Fibroblast of the aortic adventitia (primary cell): ENCODE data around the gene TMPRSS3. TPM values are rescaled to one million over a fixed set of nuclear protein-coding genes. Genes with fewer than 3 reads are reported as not detected.

Experiments
- DNase-seq: peaks from one replicate; pipeline ENCODE4 v3.0.0-alpha.2; 2010; ENCODE audit warnings: low read depth
- H3K4me3 ChIP-seq: 2 replicates; pipeline ENCODE4 v1.5.1; 2011; ENCODE audit warnings: low read depth, mild to moderate bottlenecking, control low read depth, low read length, moderate library complexity
- total RNA-seq: library from RNA; depleted of rRNA; stranded (reverse); fragments of >200 nt; gene quantifications from 2 replicates; pipeline ENCODE4 v1.2.3, GENCODE V29; 2012; ENCODE audit warnings: low replicate concordance
- TF ChIP-seq, protein P1 (sequence below): IDR thresholded peaks from 2 replicates; pipeline ENCODE4 v1.5.1; 2011; ENCODE audit warnings: mild to moderate bottlenecking, low read length, control low read depth, inconsistent platforms; ENCODE audit not compliant: insufficient read depth

Gene TMPRSS3
- total RNA-seq, 1 donor, result not detected

DNA sequence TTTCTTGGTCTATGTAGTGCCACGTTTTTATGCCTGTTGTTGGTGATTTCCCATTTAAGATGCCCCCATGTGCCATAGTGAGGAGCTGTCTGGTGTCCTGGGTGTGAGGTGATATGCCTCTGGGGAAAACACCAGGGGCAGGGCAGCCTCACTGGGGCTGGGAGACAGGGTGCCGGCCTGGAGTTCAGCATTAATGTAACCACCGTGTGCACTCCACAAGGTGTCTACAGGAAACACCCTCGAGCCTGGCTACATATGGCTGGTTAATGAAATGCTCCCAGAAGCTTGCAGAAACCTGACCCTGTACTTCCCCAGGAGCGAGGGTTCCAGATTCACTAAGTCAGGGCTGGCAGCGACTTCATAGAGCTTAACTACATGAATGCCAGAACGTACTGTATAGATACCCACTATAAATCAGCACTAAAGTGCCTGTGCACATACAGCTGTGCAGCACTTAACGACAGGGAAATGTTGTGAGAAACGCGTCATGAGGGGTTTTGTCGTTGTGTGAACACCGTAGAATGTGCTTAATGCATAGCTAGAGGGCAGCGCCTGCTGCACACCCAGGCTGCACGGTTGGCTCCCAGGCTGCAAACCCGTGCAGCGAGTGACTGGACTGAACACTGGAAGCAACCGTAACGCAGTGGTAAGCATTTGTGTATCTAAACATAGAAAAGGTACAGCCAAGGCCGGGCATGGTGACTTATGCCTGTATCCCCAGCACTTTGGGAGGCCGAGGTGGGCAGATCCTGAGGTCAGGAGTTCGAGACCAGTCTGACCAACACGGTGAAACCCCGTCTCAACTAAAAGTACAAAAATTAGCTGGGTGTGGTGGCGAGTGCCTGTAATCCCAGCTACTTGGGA is 55.4 kb downstream of the TMPRSS3 start:
- TF ChIP-seq, protein P1, sequence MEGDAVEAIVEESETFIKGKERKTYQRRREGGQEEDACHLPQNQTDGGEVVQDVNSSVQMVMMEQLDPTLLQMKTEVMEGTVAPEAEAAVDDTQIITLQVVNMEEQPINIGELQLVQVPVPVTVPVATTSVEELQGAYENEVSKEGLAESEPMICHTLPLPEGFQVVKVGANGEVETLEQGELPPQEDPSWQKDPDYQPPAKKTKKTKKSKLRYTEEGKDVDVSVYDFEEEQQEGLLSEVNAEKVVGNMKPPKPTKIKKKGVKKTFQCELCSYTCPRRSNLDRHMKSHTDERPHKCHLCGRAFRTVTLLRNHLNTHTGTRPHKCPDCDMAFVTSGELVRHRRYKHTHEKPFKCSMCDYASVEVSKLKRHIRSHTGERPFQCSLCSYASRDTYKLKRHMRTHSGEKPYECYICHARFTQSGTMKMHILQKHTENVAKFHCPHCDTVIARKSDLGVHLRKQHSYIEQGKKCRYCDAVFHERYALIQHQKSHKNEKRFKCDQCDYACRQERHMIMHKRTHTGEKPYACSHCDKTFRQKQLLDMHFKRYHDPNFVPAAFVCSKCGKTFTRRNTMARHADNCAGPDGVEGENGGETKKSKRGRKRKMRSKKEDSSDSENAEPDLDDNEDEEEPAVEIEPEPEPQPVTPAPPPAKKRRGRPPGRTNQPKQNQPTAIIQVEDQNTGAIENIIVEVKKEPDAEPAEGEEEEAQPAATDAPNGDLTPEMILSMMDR, result no peak
- no peak for DNase-seq
- H3K4me3 ChIP-seq, result no peak overlapping the region

DNA sequence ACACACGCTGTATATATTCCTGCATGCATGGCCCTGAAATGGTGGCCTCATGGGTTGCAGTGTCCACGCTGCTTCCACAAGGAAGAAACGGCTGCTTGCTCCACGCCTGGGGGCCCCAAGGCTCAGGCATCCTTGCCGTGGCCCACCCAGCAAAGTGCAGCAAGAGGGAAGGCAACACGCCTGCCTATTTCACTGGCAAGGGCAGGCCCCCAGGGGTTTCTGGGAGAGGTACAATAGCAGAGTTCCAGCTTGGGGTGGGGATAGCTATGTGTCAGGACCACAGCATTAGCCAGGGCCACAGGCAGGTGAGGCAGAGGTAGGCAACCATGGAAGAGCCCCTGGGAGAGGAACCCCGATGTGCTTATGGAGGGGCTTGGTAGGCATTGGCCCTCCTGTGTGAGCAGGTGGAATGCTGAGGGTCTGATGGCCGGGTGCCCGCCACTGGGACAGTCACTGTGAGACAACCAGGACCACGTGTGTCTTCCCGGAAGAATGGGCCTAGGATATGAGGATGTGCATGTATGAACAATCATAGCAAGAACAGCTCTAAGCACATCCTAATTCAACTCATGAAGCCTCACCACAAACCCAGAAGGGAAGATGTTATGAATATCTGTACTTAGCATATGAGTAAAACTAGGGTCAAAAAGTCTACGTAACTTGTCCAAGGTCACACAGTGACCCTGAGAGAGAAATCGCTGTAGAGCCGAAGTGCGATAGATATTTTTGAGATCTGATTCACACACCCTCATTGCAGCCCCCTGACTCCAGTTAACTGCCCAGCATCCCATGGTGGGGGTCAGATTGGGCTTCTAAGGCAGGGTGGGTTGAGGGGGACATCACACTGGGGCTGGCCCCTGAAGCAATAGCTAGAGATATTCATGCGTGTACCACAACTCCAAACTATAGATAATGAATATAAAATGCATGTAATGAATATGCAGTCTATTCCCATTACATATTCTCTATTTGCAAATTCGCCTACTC is 56.8 kb downstream of the TMPRSS3 start:
- TF ChIP-seq, protein P1, result no peak
- no peak overlapping the region for H3K4me3 ChIP-seq
- no peak for DNase-seq

DNA sequence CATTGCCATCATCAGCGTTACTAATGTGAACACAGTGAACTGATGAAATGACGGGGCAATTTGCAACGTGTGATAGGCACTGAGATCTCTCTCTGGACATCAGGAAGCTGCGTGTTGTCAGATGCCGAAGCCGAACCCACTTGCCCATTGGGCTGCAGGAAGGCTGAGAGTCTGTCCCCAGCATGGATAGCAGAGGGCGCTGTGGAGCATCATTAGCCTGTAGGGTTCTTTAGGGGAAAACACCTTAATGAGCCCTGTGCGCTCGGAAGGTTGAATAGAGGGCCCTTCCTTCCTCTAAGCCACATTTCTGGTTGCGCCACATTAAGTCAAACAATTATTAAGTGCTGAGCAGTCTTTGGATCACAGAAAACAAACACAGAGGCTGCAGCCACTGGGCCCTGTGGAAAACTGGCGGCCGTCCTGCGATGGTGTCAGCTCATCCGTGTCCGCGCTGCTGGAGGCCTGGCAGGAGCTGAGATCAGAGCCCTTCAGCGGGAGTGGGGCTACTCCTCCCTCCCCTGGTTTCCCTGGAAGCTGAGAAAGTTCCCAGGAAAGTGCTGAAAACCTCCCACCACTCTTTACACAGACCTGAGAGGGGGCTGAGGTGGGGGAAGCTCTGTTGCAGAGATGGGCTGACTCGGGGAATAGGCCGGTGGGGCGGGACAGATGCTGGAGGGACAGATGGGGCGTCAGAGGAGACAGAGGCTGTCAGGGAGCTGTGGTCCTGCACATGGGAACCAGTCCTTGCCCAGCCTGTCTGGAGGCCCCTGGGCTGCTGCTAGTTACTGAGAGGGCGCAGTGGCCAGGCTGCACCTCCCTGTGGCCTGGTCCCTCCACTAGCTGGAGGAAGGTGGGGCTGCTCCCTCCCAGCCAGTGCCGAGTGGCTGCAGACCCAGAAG is 57.8 kb downstream of the TMPRSS3 start:
- peak; percentile 19 for DNase-seq
- H3K4me3 ChIP-seq, result no peak overlapping the region
- TF ChIP-seq, protein P1, result peak; percentile 41

DNA sequence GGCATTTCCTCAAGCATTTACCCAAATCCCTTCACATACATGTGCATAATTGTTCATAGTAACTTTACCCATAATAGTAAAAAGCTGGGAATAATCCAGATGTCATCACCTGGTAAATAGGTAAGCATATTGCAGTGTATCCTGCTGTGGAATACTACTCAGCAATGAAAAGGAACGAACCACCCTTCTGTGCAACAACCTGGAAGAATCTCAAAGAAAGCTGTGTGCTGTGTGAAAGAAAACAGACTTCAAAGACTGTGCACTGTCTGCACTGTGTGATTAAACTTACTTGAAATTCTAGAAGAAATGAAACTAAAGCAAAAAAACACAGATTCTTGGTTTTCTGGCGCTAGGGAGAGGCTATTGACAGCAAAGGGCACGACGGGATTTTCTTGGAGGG is 58.6 kb downstream of the TMPRSS3 start:
- no peak for DNase-seq
- H3K4me3 ChIP-seq, result no peak overlapping the region

DNA sequence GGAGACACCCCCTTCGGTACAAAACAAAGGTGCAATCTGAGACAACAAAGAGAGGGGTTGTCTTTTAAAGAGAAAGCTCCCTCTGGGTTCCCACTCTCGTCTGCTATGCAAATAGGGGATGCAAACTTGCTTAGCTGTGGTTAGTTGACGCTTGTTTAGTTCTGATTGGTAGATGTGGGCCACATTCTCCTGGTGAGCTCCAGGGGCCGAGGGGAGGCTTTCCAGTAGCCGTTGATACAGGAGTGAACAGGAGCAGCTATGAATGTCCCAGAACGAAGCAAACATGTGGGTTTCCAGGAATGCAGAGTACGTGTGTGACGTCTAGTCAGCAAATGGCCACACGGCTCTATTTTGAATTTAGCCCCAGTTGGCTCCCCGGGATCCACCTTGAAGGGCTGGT is 59.8 kb downstream of the TMPRSS3 start:
- TF ChIP-seq, protein P1, result no peak
- H3K4me3 ChIP-seq, result no peak overlapping the region
- DNase-seq, result no peak

More for the DNA sequence above, 58.6 kb downstream of the TMPRSS3 start:
- TF ChIP-seq, protein P1, result no peak
